Mucosa of descending colon (tissue), 3 donors: Measurements from ENCODE around the gene CDR2L. TPM values are rescaled to one million over a fixed set of nuclear protein-coding genes. Genes with fewer than 3 reads are reported as not detected.
"Not testable (repeated sequence)": the region's sequence is repeated elsewhere in the genome, so short reads cannot be mapped to it uniquely, and the experiment has no call there.

ENCODE experiments used
- ATAC-seq: fragments of 200-7000 bp; cut with Tn5 transposase; one replicate; pipeline ENCODE4 v1.9.1; 2020; ENCODE audit warnings: mild to moderate bottlenecking, moderate library complexity
- DNase-seq, 3 donors: peaks; one replicate each; pipeline ENCODE4 v3.0.0-alpha.2; 2020
- H3K36me3 ChIP-seq: fragments of 200-600 bp; one replicate; pipeline ENCODE4 v1.8.0; 2021; ENCODE audit warnings: low read depth, mild to moderate bottlenecking
- H3K4me1 ChIP-seq: fragments of 200-600 bp; one replicate; pipeline ENCODE4 v1.8.0; 2021; ENCODE audit warnings: low read depth, mild to moderate bottlenecking
- H3K4me3 ChIP-seq: fragments of 200-600 bp; one replicate; pipeline ENCODE4 v1.8.0; 2021; ENCODE audit warnings: mild to moderate bottlenecking
- H3K9me3 ChIP-seq: fragments of 200-600 bp; one replicate; pipeline ENCODE4 v1.8.0; 2021; ENCODE audit warnings: mild to moderate bottlenecking
- intact Hi-C, 2 donors: fragments of 100-400 bp; cut with DNase I in 1 of 2; cut with micrococcal nuclease in 1 of 2; formaldehyde crosslinking; loops; one replicate each; pipeline versions ENCODE4 v1.11.0 to v1.11.1; 2022; cut with DNase I, micrococcal nuclease
- total RNA-seq, 3 donors: library from RNA; stranded (reverse); fragmentation: NEBNext Ultra II Directional in 2 of 3; extraction: Animal tissue kit (Norgen Biotek cat#: 25700) in 2 of 3; gene quantifications; one replicate each; pipeline versions ENCODE4 v1.2.1 to v1.2.4, GENCODE V29; 2021 to 2023
- TF ChIP-seq, protein P1 (sequence below): fragments of 200-600 bp; IDR thresholded peaks from one replicate; pipeline ENCODE4 v1.8.0; 2022; ENCODE audit warnings: antibody characterized with exemption, mild to moderate bottlenecking
- donor health status: DM: no; HTN: no; CAD: no; lungs with moderate emphysema.
- donor health status: DM: no; HTN: no; CAD: no.
- donor health status: DM: no; HTN: yes; CAD: no.

The CDR2L gene
- total RNA-seq, 3 donors from 2014 or later = 2.2 to 14.0 (median 3.1) TPM

DNA sequence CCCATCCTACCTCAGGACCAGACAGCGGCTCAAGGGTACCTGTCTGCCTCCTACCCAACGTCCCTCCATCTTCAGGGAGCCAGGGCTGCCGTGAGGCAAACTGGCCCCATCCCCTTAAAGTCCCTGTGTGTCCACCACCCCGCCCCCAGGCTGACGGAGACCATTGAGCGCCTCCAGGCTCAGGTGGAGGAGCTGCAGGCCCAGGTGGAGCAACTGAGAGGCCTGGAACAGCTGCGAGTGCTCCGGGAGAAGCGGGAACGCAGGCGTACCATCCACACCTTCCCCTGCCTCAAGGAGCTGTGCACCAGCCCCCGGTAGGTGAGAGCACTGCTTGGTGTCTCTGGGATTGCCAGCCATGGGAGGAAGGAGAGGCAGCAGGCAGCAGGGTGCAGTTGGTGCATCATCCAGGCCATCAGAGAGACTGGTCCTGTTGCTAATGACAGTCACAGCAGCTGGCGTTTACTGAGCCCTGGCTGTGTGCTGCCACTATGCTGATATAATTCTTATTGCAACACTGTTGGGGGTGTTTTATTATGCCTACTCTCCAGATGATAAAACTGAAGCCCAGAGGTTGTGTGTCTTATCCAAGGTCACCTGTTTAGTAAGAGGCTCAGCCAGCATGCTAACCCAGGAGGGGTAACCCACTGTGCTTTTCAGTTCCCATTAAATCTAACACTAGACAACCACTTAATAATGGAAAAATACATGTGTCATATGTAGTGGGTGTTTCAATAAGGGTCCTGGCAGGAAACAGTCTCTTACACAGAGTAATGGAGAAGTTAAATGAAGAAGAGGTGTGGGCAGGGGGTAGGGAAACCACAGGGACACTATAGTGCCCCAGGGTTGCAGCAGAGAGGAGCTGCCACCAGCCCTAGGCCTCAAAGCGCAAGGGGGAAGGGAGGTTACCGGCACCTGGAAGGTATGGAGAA, 14.7 kb downstream of the CDR2L start:
- intact Hi-C loops = no loop called here
- ATAC-seq (no peak), DNase-seq (no peak)
- Histone ChIP-seq H3K36me3 (no peaks in the 10 kb centered on the region), H3K4me3 (no peak overlapping the region), H3K4me1 (no peaks in the 10 kb centered on the region), H3K9me3 (no peaks in the 10 kb centered on the region)
- TF ChIP-seq, protein P1, sequence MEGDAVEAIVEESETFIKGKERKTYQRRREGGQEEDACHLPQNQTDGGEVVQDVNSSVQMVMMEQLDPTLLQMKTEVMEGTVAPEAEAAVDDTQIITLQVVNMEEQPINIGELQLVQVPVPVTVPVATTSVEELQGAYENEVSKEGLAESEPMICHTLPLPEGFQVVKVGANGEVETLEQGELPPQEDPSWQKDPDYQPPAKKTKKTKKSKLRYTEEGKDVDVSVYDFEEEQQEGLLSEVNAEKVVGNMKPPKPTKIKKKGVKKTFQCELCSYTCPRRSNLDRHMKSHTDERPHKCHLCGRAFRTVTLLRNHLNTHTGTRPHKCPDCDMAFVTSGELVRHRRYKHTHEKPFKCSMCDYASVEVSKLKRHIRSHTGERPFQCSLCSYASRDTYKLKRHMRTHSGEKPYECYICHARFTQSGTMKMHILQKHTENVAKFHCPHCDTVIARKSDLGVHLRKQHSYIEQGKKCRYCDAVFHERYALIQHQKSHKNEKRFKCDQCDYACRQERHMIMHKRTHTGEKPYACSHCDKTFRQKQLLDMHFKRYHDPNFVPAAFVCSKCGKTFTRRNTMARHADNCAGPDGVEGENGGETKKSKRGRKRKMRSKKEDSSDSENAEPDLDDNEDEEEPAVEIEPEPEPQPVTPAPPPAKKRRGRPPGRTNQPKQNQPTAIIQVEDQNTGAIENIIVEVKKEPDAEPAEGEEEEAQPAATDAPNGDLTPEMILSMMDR = no peak

DNA sequence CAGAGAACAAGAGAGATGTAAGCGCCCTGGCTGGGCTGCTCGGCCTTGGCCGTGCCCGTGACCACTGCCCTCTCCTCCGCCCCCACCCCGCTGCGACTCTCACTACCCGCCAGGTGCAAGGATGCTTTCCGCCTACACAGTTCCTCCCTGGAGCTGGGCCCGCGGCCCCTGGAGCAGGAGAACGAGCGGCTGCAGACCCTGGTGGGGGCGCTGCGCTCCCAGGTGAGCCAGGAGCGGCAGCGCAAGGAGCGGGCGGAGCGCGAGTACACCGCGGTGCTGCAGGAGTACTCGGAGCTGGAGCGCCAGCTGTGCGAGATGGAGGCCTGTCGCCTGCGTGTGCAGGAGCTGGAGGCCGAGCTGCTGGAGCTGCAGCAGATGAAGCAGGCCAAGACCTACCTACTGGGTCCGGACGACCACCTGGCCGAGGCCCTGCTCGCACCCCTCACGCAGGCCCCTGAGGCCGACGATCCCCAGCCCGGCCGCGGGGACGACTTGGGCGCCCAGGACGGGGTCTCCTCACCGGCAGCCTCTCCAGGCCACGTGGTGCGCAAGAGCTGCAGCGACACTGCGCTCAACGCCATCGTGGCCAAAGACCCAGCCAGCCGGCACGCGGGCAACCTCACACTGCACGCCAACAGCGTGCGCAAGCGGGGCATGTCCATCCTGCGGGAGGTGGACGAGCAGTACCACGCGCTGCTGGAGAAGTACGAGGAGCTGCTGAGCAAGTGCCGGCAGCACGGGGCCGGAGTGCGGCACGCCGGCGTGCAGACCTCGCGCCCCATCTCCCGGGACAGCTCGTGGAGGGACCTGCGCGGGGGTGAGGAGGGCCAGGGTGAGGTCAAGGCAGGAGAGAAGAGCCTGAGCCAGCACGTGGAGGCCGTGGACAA, 15.9 kb downstream of the CDR2L start:
- ATAC-seq = no peak
- intact Hi-C loops = no loop called here

DNA sequence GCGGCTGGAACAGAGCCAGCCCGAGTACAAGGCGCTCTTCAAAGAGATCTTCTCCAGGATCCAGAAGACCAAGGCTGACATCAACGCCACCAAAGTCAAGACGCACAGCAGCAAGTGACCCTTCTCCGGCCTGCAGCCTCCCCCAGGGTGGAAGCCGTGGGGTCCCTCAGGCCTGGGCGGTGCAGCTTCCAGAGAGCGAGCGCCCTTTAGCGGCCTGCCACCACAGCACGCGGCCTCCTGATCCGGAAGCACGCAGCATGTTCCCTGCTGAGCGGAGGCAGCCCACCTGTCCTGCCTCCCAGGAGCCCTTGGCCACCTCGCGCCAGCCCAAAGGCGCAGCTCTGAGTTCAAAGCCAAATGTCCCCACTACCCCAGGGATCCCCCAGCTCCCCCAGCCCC, 16.5 kb downstream of the CDR2L start:
- peaks cover 3% of the 10 kb centered on the region for H3K4me1 ChIP-seq
- no peak for ATAC-seq

More for the DNA sequence above, 15.9 kb downstream of the CDR2L start:
- H3K36me3 ChIP-seq = no peaks in the 10 kb centered on the region
- DNase-seq = no peak
- no peaks in the 10 kb centered on the region for H3K4me1 ChIP-seq
- no peak overlapping the region for H3K4me3 ChIP-seq
- no peaks in the 10 kb centered on the region for H3K9me3 ChIP-seq
- TF ChIP-seq, protein P1 = no peak

GRCh38 chr17:75004371-75004770, 16.9 kb downstream of the CDR2L start:
- ATAC-seq (no peak), DNase-seq (no peak)
- Histone ChIP-seq H3K9me3 (no peaks in the 10 kb centered on the region), H3K4me3 (no peak overlapping the region), H3K4me1 (peaks cover 6% of the 10 kb centered on the region), H3K36me3 (no peaks in the 10 kb centered on the region)
- intact Hi-C loops = no loop called here
- TF ChIP-seq, protein P1 = no peak

More for the DNA sequence above, 16.5 kb downstream of the CDR2L start:
- intact Hi-C loops = no loop called here
- Histone ChIP-seq H3K36me3 (no peaks in the 10 kb centered on the region), H3K4me3 (no peak overlapping the region), H3K9me3 (no peaks in the 10 kb centered on the region)
- TF ChIP-seq, protein P1 = no peak
- DNase-seq = no peak

DNA sequence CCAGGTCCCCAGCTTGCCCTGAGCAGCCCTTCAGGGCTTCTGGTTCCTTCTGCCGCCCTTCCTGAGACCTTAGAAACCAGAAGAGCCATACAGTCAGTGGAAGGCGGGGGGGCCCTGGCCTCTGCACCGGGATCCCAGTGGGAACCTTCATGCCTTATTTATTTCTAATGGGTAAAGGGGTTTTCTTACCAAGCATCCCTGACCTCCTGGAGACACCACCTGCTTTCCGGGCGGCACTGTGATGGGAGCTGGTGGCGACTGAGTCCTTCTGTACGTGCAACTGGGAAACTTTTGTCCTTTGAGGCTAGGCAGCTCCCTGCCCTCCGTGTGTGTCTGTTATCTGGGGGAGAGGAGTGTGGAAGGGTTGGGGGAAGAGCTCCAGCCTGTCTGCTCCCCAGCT, 17.9 kb downstream of the CDR2L start:
- intact Hi-C loops = no loop called here
- H3K4me1 ChIP-seq = peaks cover 11% of the 10 kb centered on the region
- DNase-seq = no peak
- no peak for ATAC-seq
- no peaks in the 10 kb centered on the region for H3K36me3 ChIP-seq
- TF ChIP-seq, protein P1 = no peak
- H3K4me3 ChIP-seq = no peak overlapping the region
- no peaks in the 10 kb centered on the region for H3K9me3 ChIP-seq

DNA sequence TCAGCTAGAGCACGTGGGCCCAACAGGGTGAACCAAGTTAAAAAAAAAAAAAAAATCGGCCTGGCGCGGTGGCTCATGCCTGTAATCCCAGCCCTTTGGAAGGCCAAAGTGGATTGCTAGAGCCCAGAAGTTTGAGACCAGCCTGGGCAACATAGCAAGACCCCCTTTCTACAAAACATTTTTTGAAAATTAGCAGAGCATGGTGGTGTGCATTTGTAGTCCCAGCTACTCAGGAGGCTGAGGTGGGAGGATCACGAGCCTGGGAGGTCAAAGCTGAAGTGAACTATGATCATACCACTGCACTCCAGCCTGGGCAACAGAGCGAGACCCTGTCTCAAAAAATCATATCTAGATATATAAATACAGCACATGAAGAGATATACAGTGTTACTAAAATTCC, 18.7 kb downstream of the CDR2L start:
- H3K4me3 ChIP-seq, intact Hi-C loops, H3K36me3 ChIP-seq, DNase-seq, H3K9me3 ChIP-seq, ATAC-seq: not testable (repeated sequence)
- H3K4me1 ChIP-seq = peaks cover 11% of the 10 kb centered on the region
